Measurements from ENCODE around the gene EPHB1.
"Not testable (repeated sequence)": the region's sequence is repeated elsewhere in the genome, so short reads cannot be mapped to it uniquely, and the experiment has no call there.

EPHB1 gene

DNA sequence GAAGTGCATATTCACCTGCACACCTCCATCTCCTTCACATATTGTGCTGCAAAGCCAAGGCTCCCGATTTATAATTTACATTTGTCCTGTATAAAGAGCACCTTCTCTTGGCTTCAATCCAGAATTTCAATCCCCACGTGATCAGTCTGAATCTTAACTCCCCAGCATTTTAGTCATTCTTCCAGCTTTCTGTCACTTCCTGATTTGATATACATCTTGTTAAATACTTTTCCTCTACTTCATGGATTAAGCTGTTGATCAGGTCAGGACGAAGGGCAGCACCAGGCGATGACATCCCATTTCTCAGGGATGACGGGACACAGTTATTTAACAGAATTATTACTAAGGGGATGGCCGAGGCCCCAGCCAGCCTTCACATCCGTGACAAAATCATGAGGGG is 212.5 kb downstream of the EPHB1 start:
- DNase-seq (ENCODE audit: low spot score), result no peak
- Mint-ChIP-seq H3K36me3 (ENCODE audit: low read depth) (no peaks in the 10 kb centered on the region), H3K27me3 (ENCODE audit: low read depth) (no peaks in the 10 kb centered on the region), H3K4me1 (ENCODE audit: low read depth) (no peaks in the 10 kb centered on the region), H3K4me3 (no peak overlapping the region), H3K27ac (no peak overlapping the region), H3K9me3 (no peaks in the 10 kb centered on the region)

DNA sequence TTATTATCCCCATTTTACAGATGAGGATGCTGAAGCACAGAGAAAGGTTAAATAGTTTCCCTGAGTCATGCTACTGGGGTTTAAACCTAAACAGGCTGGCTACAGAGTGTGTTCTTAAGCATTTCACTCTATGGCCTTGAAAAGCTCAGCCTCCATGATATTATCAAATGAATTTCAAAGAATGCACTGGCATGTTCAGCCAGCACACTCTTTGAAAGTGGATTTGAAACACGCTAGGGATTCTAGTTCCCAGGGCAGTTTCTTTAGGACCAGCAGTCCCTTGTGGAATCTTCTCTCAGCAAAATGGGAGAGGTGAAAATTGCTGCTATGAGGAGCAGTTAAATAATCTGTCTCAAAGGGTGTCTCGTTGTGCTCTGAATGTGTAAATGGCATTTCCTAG is 213.3 kb downstream of the EPHB1 start:
- no peaks in the 10 kb centered on the region for H3K36me3 Mint-ChIP-seq (ENCODE audit: low read depth)
- no peaks in the 10 kb centered on the region for H3K27me3 Mint-ChIP-seq (ENCODE audit: low read depth)
- no peak overlapping the region for H3K27ac Mint-ChIP-seq
- no peak for DNase-seq (ENCODE audit: low spot score)
- H3K4me1 Mint-ChIP-seq (ENCODE audit: low read depth), result no peaks in the 10 kb centered on the region
- no peak overlapping the region for H3K4me3 Mint-ChIP-seq
- H3K9me3 Mint-ChIP-seq, result no peaks in the 10 kb centered on the region

DNA sequence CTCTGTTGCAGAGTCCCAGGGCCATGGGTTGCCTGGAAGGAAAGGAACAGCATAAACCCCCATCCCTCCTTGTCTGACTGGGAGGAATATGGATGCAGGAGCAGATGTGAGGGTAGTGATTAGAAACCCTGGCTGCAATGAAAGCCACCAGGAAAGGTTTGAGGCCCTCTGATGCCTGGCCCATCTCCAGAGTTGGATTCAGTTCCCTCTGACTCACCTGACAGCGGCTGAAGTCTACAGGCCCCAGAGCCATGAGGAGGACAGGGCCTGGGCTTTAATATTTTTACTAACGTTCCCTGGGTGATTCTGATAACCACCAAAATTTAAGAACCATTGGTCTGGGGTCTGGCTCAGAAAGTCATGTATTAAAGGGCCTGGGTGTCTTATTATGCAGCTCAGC is 214.0 kb downstream of the EPHB1 start:
- no peaks in the 10 kb centered on the region for H3K4me1 Mint-ChIP-seq (ENCODE audit: low read depth)
- no peaks in the 10 kb centered on the region for H3K9me3 Mint-ChIP-seq
- no peak overlapping the region for H3K4me3 Mint-ChIP-seq
- H3K27ac Mint-ChIP-seq, result no peak overlapping the region
- DNase-seq (ENCODE audit: low spot score), result no peak
- H3K36me3 Mint-ChIP-seq (ENCODE audit: low read depth), result no peaks in the 10 kb centered on the region
- H3K27me3 Mint-ChIP-seq (ENCODE audit: low read depth), result no peaks in the 10 kb centered on the region

DNA sequence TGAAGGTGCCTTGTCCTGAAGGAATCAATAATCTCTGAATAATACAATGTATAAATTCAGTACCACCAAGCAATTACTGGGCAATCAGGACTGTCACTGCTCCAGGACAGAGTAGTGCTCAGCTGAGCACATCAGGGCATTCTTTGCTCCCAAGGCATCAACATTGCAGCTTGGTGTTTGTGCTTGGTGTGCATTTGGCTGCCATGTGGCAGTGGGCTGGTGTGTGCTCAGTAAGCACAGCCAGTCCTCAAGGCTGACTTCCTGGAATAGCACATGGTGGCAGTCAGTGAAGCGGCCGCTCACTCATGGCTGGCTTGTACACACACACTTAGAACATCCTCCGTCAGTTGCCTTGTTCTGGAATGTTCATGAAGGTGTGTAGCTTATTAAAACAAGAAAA is 217.0 kb downstream of the EPHB1 start:
- H3K36me3 Mint-ChIP-seq (ENCODE audit: low read depth), result no peaks in the 10 kb centered on the region
- H3K4me3 Mint-ChIP-seq, result no peak overlapping the region
- H3K27me3 Mint-ChIP-seq (ENCODE audit: low read depth), result no peaks in the 10 kb centered on the region
- no peaks in the 10 kb centered on the region for H3K4me1 Mint-ChIP-seq (ENCODE audit: low read depth)
- no peak overlapping the region for H3K27ac Mint-ChIP-seq
- DNase-seq (ENCODE audit: low spot score), result no peak
- H3K9me3 Mint-ChIP-seq, result no peaks in the 10 kb centered on the region

DNA sequence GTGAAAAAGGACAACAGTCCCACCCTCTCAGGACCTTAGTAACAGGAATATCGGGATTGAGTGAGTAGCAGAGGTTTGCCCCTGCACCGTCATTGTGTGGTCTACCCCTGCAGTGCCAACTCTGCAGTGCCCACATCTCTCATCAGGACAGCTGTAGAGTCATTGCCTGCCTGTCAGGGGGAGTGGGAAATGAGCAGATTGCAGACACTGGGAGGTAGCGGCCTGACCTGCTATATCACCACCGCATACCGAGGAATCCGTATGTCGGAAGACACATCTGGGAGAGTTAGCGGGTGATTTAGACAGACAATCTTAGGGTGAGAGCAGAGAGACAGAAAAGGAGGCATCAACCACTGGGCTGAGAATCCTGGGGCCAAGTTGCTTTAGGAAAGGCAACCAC is 218.1 kb downstream of the EPHB1 start:
- H3K4me3 Mint-ChIP-seq, result no peak overlapping the region
- no peak for DNase-seq (ENCODE audit: low spot score)
- no peaks in the 10 kb centered on the region for H3K27me3 Mint-ChIP-seq (ENCODE audit: low read depth)
- no peaks in the 10 kb centered on the region for H3K36me3 Mint-ChIP-seq (ENCODE audit: low read depth)
- no peaks in the 10 kb centered on the region for H3K4me1 Mint-ChIP-seq (ENCODE audit: low read depth)
- no peak overlapping the region for H3K27ac Mint-ChIP-seq
- H3K9me3 Mint-ChIP-seq, result no peaks in the 10 kb centered on the region

DNA sequence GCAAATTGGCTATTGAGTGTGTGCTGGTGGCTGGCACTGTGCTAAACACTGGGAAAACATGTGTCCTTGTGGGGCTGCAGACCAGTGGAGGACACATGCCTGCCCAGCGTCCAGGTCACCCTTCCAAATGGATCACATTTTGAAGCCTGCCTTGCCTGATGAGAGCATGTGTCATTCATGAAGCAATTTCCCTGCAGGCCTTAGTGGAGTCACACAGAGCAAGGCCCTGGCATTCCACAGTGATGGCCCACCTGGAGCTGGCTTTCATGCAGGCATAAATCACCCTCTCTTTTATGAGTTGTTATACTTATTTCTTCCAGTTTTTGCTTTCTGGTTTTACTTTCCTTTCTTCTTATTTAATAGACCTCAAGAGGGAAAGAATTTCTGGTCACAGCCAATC is 219.5 kb downstream of the EPHB1 start:
- Mint-ChIP-seq H3K27ac (no peak overlapping the region), H3K4me1 (ENCODE audit: low read depth) (peaks cover 3% of the 10 kb centered on the region), H3K9me3 (no peaks in the 10 kb centered on the region), H3K27me3 (ENCODE audit: low read depth) (no peaks in the 10 kb centered on the region), H3K36me3 (ENCODE audit: low read depth) (no peaks in the 10 kb centered on the region), H3K4me3 (no peak overlapping the region)
- DNase-seq (ENCODE audit: low spot score), result no peak

DNA sequence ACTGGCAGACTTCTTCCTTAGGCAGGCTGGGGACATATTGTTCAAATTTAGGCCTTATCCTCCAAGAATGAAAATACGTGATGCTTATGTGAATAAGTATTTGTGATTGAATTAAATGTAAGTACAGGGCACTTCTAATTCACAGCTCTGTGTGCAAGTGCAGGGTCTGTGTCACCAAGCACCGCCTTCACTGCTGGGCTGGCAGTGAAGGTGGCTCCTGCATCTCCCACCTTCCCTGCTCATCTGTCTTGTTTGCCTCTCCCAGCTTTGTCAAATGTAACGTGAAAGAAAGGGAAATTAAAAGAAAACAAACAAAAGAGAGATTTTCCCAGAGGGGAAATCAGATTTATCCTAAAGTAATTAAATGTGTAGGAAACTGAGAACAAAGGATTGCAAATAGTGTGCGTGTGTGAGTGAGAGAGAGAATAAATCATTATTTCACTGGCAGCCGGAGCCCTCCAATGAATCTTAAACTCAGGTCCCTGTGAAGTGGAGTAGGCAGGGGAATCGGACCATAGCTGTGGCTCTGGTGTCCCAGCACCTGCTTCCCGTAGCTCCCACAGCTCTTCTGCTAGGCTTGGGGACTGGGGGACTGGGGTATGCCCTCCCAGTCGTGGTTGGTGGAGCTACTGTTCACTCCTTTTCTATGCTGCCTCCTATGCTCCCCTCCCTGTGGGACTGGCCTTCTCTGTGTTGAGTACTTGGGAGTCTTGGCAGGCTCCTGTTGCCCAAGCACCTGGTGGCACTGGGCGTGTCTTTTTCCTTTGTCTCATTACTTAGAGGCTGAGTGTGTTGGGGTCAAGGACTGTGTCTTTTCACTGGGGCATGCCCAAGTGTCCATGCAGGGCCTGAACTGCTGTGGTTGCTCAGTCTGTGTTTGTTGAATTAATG is 222.2 kb downstream of the EPHB1 start:
- Mint-ChIP-seq H3K4me3 (no peak overlapping the region), H3K4me1 (ENCODE audit: low read depth) (peaks cover 3% of the 10 kb centered on the region), H3K27ac (no peak overlapping the region), H3K9me3 (no peaks in the 10 kb centered on the region), H3K27me3 (ENCODE audit: low read depth) (no peaks in the 10 kb centered on the region), H3K36me3 (ENCODE audit: low read depth) (no peaks in the 10 kb centered on the region)
- DNase-seq (ENCODE audit: low spot score), result no peak

DNA sequence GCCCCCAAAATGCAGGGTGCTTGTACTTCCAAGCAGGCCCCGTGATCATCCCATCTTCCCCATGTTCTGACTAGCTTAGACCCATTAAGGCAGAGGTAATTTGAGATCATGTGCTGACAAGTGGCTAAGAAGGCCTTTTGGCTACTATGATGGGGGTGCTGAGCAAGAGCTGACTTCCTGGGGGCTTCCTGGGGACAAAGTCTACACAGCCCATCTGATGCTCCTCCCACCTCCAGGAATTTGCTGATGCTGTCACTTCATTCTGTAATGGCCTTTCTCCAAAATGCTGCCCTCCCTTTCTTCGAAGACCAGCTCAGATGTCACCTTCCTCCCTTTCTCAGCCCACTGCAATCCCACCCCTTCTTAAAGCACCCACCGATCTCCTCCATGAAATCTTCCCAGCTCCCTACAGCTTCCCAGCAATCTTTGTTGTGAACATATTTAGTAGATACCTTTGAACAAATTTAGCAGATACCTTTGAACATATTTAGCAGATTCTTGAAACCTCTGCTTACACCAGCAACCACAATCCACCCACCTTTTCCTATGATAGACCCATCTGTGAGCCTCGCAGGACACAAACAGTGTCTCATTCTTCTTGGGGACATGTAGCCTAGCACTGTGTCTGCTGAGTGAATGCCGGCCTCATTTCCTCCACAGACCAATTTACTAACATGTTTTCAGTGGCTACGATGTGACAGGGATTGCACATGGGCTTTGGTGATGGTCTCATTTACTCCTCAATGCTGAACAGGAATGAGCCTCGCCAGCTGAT is 223.3 kb downstream of the EPHB1 start:
- Mint-ChIP-seq H3K4me1 (ENCODE audit: low read depth) (peaks cover 3% of the 10 kb centered on the region), H3K9me3 (no peaks in the 10 kb centered on the region), H3K36me3 (ENCODE audit: low read depth) (no peaks in the 10 kb centered on the region), H3K4me3 (no peak overlapping the region), H3K27me3 (ENCODE audit: low read depth) (no peaks in the 10 kb centered on the region), H3K27ac (no peak overlapping the region)
- DNase-seq (ENCODE audit: low spot score), result no peak

DNA sequence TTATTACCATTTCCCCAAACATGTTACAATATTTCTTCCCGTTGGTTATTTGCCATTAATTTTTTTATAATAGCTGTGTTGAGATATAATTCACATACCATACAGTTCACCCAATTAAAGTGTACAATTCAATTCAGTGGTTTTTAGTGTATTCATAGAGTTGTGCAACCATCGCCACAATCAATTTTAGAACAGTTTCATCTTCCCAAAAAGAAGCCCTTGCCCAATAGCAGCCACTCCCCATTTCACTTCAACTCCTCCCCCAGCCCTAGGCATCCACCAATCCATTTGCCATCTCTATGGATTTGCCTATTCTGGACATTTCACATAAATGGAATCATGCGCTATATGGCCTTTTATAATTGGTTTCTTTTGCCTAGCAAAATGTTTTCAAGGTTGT is 225.1 kb downstream of the EPHB1 start:
- H3K4me1 Mint-ChIP-seq (ENCODE audit: low read depth), result peaks cover 3% of the 10 kb centered on the region
- no peaks in the 10 kb centered on the region for H3K36me3 Mint-ChIP-seq (ENCODE audit: low read depth)
- no peaks in the 10 kb centered on the region for H3K27me3 Mint-ChIP-seq (ENCODE audit: low read depth)
- DNase-seq (ENCODE audit: low spot score), result no peak
- no peak overlapping the region for H3K27ac Mint-ChIP-seq
- H3K9me3 Mint-ChIP-seq, result no peaks in the 10 kb centered on the region
- H3K4me3 Mint-ChIP-seq, result no peak overlapping the region

DNA sequence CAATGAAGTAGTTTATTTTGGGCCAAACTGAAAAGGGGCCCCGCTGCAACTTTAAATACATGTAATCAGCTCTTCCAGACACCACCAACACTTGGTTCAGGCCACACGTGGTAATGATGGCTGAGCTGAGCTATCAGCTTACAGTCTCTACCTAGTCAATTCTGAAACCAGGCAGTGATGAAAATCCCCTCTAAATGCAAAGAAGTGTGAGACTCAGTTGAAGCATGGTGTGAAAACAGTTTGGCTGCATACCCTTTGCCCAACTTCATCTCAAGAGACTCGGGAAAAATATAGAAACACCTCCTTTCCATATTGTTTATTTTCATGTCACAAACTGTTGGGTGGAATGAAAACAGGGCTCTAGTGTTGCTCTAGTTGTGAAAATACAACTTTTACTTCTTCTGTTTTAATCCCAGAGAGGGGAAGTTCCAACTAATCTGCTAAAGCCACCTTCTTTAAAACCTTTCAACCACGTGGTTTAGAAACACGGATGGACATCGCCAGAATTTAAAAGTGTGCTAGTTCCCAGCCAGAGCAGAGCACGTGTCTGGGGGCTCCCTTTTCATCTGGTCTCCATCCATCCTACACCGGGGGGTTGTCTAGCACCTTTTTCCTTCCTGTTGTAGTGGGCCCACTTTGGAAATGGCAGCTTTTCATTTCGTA is 229.1 kb downstream of the EPHB1 start:
- Mint-ChIP-seq H3K4me1 (ENCODE audit: low read depth) (no peaks in the 10 kb centered on the region), H3K4me3 (no peak overlapping the region), H3K9me3 (no peaks in the 10 kb centered on the region), H3K27me3 (ENCODE audit: low read depth) (no peaks in the 10 kb centered on the region), H3K36me3 (ENCODE audit: low read depth) (no peaks in the 10 kb centered on the region), H3K27ac (no peak overlapping the region)
- DNase-seq (ENCODE audit: low spot score), result no peak

DNA sequence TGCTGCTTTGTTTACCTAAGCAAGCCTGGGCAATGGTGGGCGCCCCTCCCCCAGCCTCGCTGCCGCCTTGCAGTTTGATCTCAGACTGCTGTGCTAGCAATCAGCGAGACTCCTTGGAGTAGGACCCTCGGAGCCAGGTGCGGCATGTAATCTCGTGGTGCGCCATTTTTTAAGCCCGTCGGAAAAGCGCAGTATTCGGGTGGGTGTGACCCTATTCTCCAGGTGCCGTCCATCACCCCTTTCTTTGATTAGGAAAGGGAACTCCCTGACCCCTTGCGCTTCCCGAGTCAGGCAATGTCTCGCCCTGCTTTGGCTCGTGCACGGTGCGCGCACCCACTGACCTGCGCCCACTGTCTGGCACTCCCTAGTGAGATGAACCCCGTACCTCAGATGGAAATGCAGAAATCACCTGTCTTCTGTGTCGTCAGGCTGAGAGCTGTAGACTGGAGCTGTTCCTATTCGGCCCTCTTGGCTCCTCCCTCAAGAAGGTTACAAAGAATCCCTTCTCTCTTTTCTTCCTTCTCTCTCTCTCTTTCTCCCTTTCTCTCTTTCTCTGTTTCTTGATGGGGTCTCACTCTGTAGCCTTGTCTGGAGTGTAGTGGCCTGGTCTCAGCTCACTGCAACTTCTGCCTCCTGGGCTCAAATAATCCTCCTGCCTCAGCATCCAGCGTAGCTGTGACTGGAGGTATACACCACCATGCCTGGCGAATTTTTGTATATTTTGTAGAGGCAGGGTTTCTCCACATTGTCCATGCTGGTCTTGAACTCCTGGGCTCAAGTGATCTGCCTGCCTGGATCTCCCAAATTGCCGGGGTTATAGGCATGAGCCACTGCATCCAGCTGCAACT is 235.9 kb downstream of the EPHB1 start:
- not testable (repeated sequence) for H3K4me1 Mint-ChIP-seq (ENCODE audit: low read depth); H3K27ac Mint-ChIP-seq; H3K4me3 Mint-ChIP-seq; H3K9me3 Mint-ChIP-seq; H3K36me3 Mint-ChIP-seq (ENCODE audit: low read depth); DNase-seq (ENCODE audit: low spot score)
- H3K27me3 Mint-ChIP-seq (ENCODE audit: low read depth), result peaks cover 15% of the 10 kb centered on the region

DNA sequence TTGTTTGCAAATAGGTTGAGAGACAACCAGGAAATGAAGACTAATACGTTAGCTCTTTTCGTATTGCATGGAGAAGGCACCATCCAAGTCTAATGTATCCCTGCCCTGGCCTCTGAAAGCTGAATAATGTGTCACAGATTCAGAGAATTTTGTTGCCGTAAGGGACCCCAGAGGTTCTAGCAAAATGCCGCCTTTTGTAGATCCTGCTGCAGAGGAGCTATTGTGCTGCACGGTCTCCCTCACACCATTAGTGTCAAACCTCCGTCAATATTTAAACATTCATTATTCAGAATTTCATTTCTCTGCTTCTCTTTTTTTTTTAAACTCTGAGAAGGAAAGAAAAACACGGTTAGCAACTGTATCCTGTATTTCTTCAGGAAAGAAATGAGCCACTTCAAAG is 238.7 kb downstream of the EPHB1 start:
- Mint-ChIP-seq H3K4me3 (no peak overlapping the region), H3K27me3 (ENCODE audit: low read depth) (peaks cover 15% of the 10 kb centered on the region), H3K27ac (no peak overlapping the region)

DNA sequence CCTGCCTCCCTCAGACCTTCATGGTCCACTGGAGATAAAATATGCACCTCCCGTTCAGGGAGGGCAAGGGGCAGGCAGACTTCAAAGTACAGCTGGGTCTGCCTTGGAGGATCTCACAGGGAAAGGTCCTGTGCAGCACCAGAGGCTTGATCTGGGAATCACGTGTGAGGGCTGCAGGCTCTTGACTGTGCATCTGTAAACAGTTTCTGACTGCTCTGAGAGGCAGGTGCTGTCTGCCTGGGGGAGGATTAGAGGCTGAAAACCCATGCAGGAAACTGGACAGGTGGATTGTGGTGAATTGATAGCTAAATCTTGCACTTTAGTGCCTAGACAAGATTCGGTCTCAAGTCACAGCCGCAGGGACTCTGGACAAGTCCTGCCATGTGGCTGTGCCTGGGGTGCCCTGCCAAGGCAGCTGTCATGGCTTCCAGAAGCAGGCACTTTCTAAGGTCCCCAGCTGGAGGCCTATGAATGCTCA is 239.3 kb downstream of the EPHB1 start:
- H3K4me1 Mint-ChIP-seq (ENCODE audit: low read depth), result no peaks in the 10 kb centered on the region
- H3K27me3 Mint-ChIP-seq (ENCODE audit: low read depth), result peaks cover 15% of the 10 kb centered on the region
- H3K4me3 Mint-ChIP-seq, result no peak overlapping the region
- H3K27ac Mint-ChIP-seq, result no peak overlapping the region
- H3K9me3 Mint-ChIP-seq, result no peaks in the 10 kb centered on the region
- DNase-seq (ENCODE audit: low spot score), result no peak
- H3K36me3 Mint-ChIP-seq (ENCODE audit: low read depth), result no peaks in the 10 kb centered on the region

More for the DNA sequence above, 238.7 kb downstream of the EPHB1 start:
- Mint-ChIP-seq H3K9me3 (no peaks in the 10 kb centered on the region), H3K4me1 (ENCODE audit: low read depth) (no peaks in the 10 kb centered on the region), H3K36me3 (ENCODE audit: low read depth) (no peaks in the 10 kb centered on the region)
- no peak for DNase-seq (ENCODE audit: low spot score)

Data from T-helper 2 cell treated with Interferon-gamma antibody and Interleukin-4, amounts not matched to agents 5 μg/mL and 100 μg/mL, for 36 hours (primary cell).